Measurements from ENCODE around the gene KIF19.

- TF ChIP-seq CTCF (IDR thresholded peaks at IDR 0.05 in 4 of 5, conservative IDR thresholded peaks at IDR 0.05 in 1 of 5) (no peak), POLR2A (IDR thresholded peaks at IDR 0.05) (no peak)
Observed at GRCh38 chr17:74396567-74396966, 70.5 kb downstream of the KIF19 start.
